Body of pancreas (tissue), 4 donors: ENCODE measurements around the gene ANKRD45. TPM values are rescaled to one million over a fixed set of nuclear protein-coding genes. Genes with fewer than 3 reads are reported as not detected.
A peak's percentile ranks its signal among the peaks of the same experiment; 100 is the strongest.

Source experiments
- ATAC-seq: fragments of 150-250 bp; one replicate; pipeline ENCODE4 v1.9.1; 2016
- DNase-seq, 4 donors: peaks; one replicate each; pipeline ENCODE4 v3.0.0-alpha.2; 2019
- H3K27ac ChIP-seq, 4 donors: fragments of 200-600 bp; sonication (generic); 1 replicate in 3 of 4; 2 replicates in 1 of 4; pipeline versions ENCODE4 v1.5.1 to v1.6.1; 2016 to 2019; ENCODE audit warnings: mild to moderate bottlenecking in 1 of 4, mixed read lengths in 1 of 4, moderate library complexity in 1 of 4
- H3K27me3 ChIP-seq, 2 donors: fragments of 200-600 bp; sonication (generic); one replicate each; pipeline ENCODE4 v1.6.0; 2016; ENCODE audit warnings: mild to moderate bottlenecking in 1 of 2
- H3K36me3 ChIP-seq, 2 donors: fragments of 200-600 bp; sonication (generic); replicated peaks in 1 of 2; 2 replicates each; pipeline ENCODE4 v1.5.1; 2016; ENCODE audit warnings: low read depth in 2 of 2; ENCODE audit not compliant: insufficient read depth in 1 of 2
- H3K4me1 ChIP-seq: fragments of 200-600 bp; sonication (generic); one replicate; pipeline ENCODE4 v1.6.0; 2016
- H3K4me3 ChIP-seq, 2 donors: fragments of 200-600 bp; sonication (generic); 1 replicate in 1 of 2; 2 replicates in 1 of 2; pipeline ENCODE4 v1.5.1; 2016 to 2019
- H3K9me3 ChIP-seq, 3 donors: fragments of 200-600 bp; sonication (generic); 1 replicate in 2 of 3; 2 replicates in 1 of 3; pipeline ENCODE4 v1.5.1; 2016
- CTCF ChIP-seq, 7 experiments: fragments of 450-650 bp in 4 of 7; fragments of 200-600 bp in 3 of 7; sonication (generic) in 3 of 7; IDR thresholded peaks; one replicate each; pipeline ENCODE4 v1.5.1; 2016 to 2019; ENCODE audit warnings: antibody characterized with exemption in 7 of 7
- POLR2A ChIP-seq, 3 donors: fragments of 450-650 bp; IDR thresholded peaks; one replicate each; pipeline ENCODE4 v1.6.1; 2016; ENCODE audit warnings: antibody characterized with exemption in 3 of 3, mild to moderate bottlenecking in 2 of 3
- WGBS, 2 donors: methylation state at CpG; one replicate each; pipeline ENCODE4 v1.1.5; 2017; 5-methylcytosine and 5-hydroxymethylcytosine counted together
- intact Hi-C: fragments of 100-400 bp; cut with DNase I; formaldehyde crosslinking; loops from one replicate; pipeline ENCODE4 v1.15.1; 2023
- total RNA-seq, 2 donors: library from RNA; depleted of rRNA; stranded (reverse); fragments of >200 nt; gene quantifications; one replicate each; pipeline ENCODE4 v1.1.0, GENCODE V29; 2016

Gene ANKRD45
- under 1 TPM in 1 of 2 donors, not detected in 1; 0.26 TPM for total RNA-seq

GRCh38 chr1:173669491-173669941, at the start of gene ANKRD45:
TSS of gene ANKRD45 (minus strand) at chr1:173669851. CDS start at chr1:173659418, 10,433 bp downstream.
- DNase-seq (peak; percentile 29 to 67 (median 46)), ATAC-seq (peak; percentile 35)
- Histone ChIP-seq H3K27ac (no peak within 1 kb of the TSS), H3K27me3 (peaks cover 0 to 4% of the 10 kb centered on the region in 2 donors), H3K4me3 (peak within 1 kb of the TSS in 1 of 2 donors; percentile 34), H3K9me3 (no peaks in the 10 kb centered on the region), H3K4me1 (peaks cover 8% of the 10 kb centered on the region), H3K36me3 (no peaks in the 10 kb centered on the region)
- 2 to 7% methylated on average over 27 to 33 of the region's 33 CpGs for WGBS, 2 donors
- TF ChIP-seq POLR2A (IDR thresholded peaks at IDR 0.05) (no peak), CTCF (IDR thresholded peaks at IDR 0.05) (no peak)
- intact Hi-C loops: no loop called here

- 13 to 18% methylated on average over 2 of the region's 2 CpGs for WGBS, 2 donors
Measured at GRCh38 chr1:173717238-173717637, 47.6 kb upstream of the ANKRD45 start.

GRCh38 chr1:173715538-173715844, 45.8 kb upstream of the ANKRD45 start:
- intact Hi-C loops: no loop called here
- ATAC-seq (no peak), DNase-seq (no peak)
- Histone ChIP-seq H3K4me1 (peaks cover 18% of the 10 kb centered on the region), H3K9me3 (no peaks in the 10 kb centered on the region), H3K27ac (peak overlapping the region in 3 of 4 donors; percentile 79 to 86 (median 85)), H3K27me3 (no peaks in the 10 kb centered on the region), H3K36me3 (no peaks in the 10 kb centered on the region), H3K4me3 (peak overlapping the region; percentile 47 to 61)
- 0 to 2% methylated on average over 8 of the region's 8 CpGs for WGBS, 2 donors
- TF ChIP-seq POLR2A (IDR thresholded peaks at IDR 0.05) (no peak), CTCF (IDR thresholded peaks at IDR 0.05) (no peak)

More at GRCh38 chr1:173717238-173717637, 47.6 kb upstream of the ANKRD45 start:
- H3K9me3 ChIP-seq: no peaks in the 10 kb centered on the region
- peaks cover 0 to 2% of the 10 kb centered on the region in 2 donors for H3K36me3 ChIP-seq
- H3K4me1 ChIP-seq: peaks cover 18% of the 10 kb centered on the region
- no peak overlapping the region for H3K27ac ChIP-seq
- no peak for TF ChIP-seq POLR2A (IDR thresholded peaks at IDR 0.05)
- ATAC-seq: no peak
- H3K27me3 ChIP-seq: no peaks in the 10 kb centered on the region
- no peak overlapping the region for H3K4me3 ChIP-seq
- peak in 1 of 4 donors; percentile 16 for DNase-seq
- intact Hi-C loops: no loop called here

- DNase-seq: peak; percentile 81 to 89 (median 85)
- H3K27me3 ChIP-seq: no peaks in the 10 kb centered on the region
- H3K4me3 ChIP-seq: peak within 1 kb of the TSS; percentile 47 to 61
- H3K27ac ChIP-seq: peak within 1 kb of the TSS; percentile 69 to 86 (median 82)
- peak; percentile 97 for ATAC-seq
- H3K36me3 ChIP-seq: no peaks in the 10 kb centered on the region
- intact Hi-C loops: no loop called here
- H3K4me1 ChIP-seq: peaks cover 18% of the 10 kb centered on the region
- 0% methylated on average over 32 to 43 of the region's 43 CpGs for WGBS, 2 donors
- TF ChIP-seq POLR2A (IDR thresholded peaks at IDR 0.05): peak; percentile 37 to 89 (median 88)
- TF ChIP-seq CTCF (IDR thresholded peaks at IDR 0.05): peak in 2 of 7 experiments; percentile 17 to 19
- H3K9me3 ChIP-seq: no peaks in the 10 kb centered on the region
Measured at GRCh38 chr1:173714759-173715537, 45.3 kb upstream of the ANKRD45 start, which contains the start of gene KLHL20. TSS of gene KLHL20 (plus strand) at chr1:173714981. CDS start at chr1:173716044, 1,063 bp downstream.

- H3K4me3 ChIP-seq: peak overlapping the region in 1 of 2 donors; percentile 61
- DNase-seq: no peak
- intact Hi-C loops: no loop called here
Measured at GRCh38 chr1:173714441-173714758, 44.7 kb upstream of the ANKRD45 start.

More at GRCh38 chr1:173714441-173714758, 44.7 kb upstream of the ANKRD45 start:
- H3K27ac ChIP-seq: peak overlapping the region in 3 of 4 donors; percentile 79 to 86 (median 85)
- no peak for TF ChIP-seq POLR2A (IDR thresholded peaks at IDR 0.05)
- ATAC-seq: no peak
- 53 to 67% methylated on average over 3 of the region's 3 CpGs for WGBS, 2 donors
- no peaks in the 10 kb centered on the region for H3K27me3 ChIP-seq
- peaks cover 18% of the 10 kb centered on the region for H3K4me1 ChIP-seq
- H3K9me3 ChIP-seq: no peaks in the 10 kb centered on the region
- no peaks in the 10 kb centered on the region for H3K36me3 ChIP-seq
